Endodermal cell (in vitro differentiated cells): ENCODE results near the gene ACSF2. TPM values are rescaled to one million over a fixed set of nuclear protein-coding genes. Genes with fewer than 3 reads are reported as not detected.

Source experiments
- DNase-seq: peaks from one replicate; pipeline ENCODE4 v3.0.0-alpha.2; 2017
- H3K27ac ChIP-seq: 2 replicates; pipeline ENCODE4 v1.5.1; 2013; ENCODE audit warnings: mild to moderate bottlenecking, low read depth, low read length, moderate library complexity
- H3K27me3 ChIP-seq: 2 replicates; pipeline ENCODE4 v1.6.1; 2013; ENCODE audit warnings: mild to moderate bottlenecking, low read length, moderate library complexity; ENCODE audit not compliant: insufficient read depth, control insufficient read depth, poor library complexity, severe bottlenecking
- H3K36me3 ChIP-seq: 2 replicates; pipeline ENCODE4 v1.7.0; 2013; ENCODE audit warnings: mild to moderate bottlenecking, low read length, moderate library complexity; ENCODE audit not compliant: control insufficient read depth, insufficient read depth
- H3K4me1 ChIP-seq: one replicate; pipeline ENCODE4 v1.7.0; 2013; ENCODE audit warnings: low read length; ENCODE audit not compliant: control insufficient read depth, insufficient read depth
- H3K4me3 ChIP-seq: 2 replicates; pipeline ENCODE4 v1.5.1; 2013; ENCODE audit warnings: mild to moderate bottlenecking, low read length, moderate library complexity
- H3K9ac ChIP-seq: 2 replicates; pipeline ENCODE4 v1.6.1; 2013; ENCODE audit warnings: mild to moderate bottlenecking, low read length, moderate library complexity; ENCODE audit not compliant: poor library complexity, severe bottlenecking; ENCODE audit errors: extremely low read depth
- H3K9me3 ChIP-seq: 2 replicates; pipeline ENCODE4 v1.6.1; 2013; ENCODE audit warnings: mild to moderate bottlenecking, low read length, moderate library complexity; ENCODE audit not compliant: control insufficient read depth
- H3K27ac Mint-ChIP-seq: 2 replicates; pipeline ENCODE4 v1.8.0; 2020; ENCODE audit warnings: mixed read lengths
- H3K27me3 Mint-ChIP-seq: 2 replicates; pipeline ENCODE4 v1.8.0; 2021; ENCODE audit warnings: mild to moderate bottlenecking, mixed read lengths; ENCODE audit not compliant: insufficient read depth
- H3K36me3 Mint-ChIP-seq: 2 replicates; pipeline ENCODE4 v1.8.0; 2020; ENCODE audit warnings: low read depth, mixed read lengths
- H3K4me1 Mint-ChIP-seq: 2 replicates; pipeline ENCODE4 v1.8.0; 2020; ENCODE audit warnings: mixed read lengths
- H3K4me3 Mint-ChIP-seq: 2 replicates; pipeline ENCODE4 v1.8.0; 2020; ENCODE audit warnings: mild to moderate bottlenecking, moderate library complexity, mixed read lengths
- H3K9me3 Mint-ChIP-seq: 2 replicates; pipeline ENCODE4 v1.8.0; 2020; ENCODE audit warnings: mild to moderate bottlenecking, mixed read lengths
- WGBS, 2 experiments: methylation state at CpG; one replicate each; pipeline versions ENCODE4 v1.1.5 to v1.1.7; 2013; ENCODE audit warnings: missing lambda C conversion rate in 2 of 2, mixed read lengths in 1 of 2; ENCODE audit not compliant: insufficient coverage in 1 of 2, insufficient read length in 1 of 2; 5-methylcytosine and 5-hydroxymethylcytosine counted together
- total RNA-seq, 2 donors: library from RNA; stranded (reverse); fragmentation: NEBNext Ultra II Directional in 1 of 2; extraction: Animal tissue kit (Norgen Biotek cat#: 25700) in 1 of 2; gene quantifications; 2 replicates in 1 of 2; 3 replicates in 1 of 2; pipeline ENCODE4 v1.2.1, GENCODE V29; 2021
- TF ChIP-seq, protein P1 (sequence below): fragments of 200-600 bp; sonication (generic); conservative IDR thresholded peaks from 2 replicates; pipeline ENCODE4 v1.5.0; 2021; ENCODE audit warnings: antibody characterized with exemption, mild to moderate bottlenecking

ACSF2 gene
- total RNA-seq, 2 donors from 2014 or later = 61.7 to 76.5 TPM

DNA sequence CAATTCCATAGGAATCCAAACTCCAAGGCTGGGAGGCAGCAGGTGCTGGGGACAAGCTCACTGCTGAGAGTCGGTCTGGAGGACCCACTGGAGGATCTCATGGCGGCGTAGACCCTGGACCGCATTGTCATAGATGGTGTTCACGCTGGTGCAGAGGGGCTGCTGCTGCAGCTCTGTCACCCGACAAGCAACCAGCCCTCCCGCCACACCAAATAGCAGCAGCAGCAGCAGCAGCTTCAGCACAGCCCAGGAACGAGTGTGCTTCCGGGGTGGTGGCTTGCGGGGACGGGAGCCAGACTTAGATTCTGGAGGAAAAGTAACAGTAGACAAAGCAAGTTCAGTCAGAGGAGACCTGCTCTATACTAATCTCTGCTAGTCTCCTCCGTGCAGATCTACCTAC is 43.1 kb upstream of the ACSF2 start:
- Histone ChIP-seq H3K36me3 (peaks cover 88% of the 10 kb centered on the region), H3K9ac (no peak overlapping the region), H3K9me3 (no peaks in the 10 kb centered on the region), H3K4me3 (no peak overlapping the region), H3K27ac (no peak overlapping the region), H3K27me3 (no peaks in the 10 kb centered on the region), H3K4me1 (no peaks in the 10 kb centered on the region)
- 96 to 97% methylated on average over 6 to 12 of the region's 12 CpGs for WGBS, 2 experiments
- Mint-ChIP-seq H3K9me3 (no peaks in the 10 kb centered on the region), H3K4me3 (no peak overlapping the region), H3K27me3 (no peaks in the 10 kb centered on the region), H3K27ac (no peak overlapping the region), H3K4me1 (no peaks in the 10 kb centered on the region), H3K36me3 (peaks cover 62% of the 10 kb centered on the region)
- TF ChIP-seq, protein P1, sequence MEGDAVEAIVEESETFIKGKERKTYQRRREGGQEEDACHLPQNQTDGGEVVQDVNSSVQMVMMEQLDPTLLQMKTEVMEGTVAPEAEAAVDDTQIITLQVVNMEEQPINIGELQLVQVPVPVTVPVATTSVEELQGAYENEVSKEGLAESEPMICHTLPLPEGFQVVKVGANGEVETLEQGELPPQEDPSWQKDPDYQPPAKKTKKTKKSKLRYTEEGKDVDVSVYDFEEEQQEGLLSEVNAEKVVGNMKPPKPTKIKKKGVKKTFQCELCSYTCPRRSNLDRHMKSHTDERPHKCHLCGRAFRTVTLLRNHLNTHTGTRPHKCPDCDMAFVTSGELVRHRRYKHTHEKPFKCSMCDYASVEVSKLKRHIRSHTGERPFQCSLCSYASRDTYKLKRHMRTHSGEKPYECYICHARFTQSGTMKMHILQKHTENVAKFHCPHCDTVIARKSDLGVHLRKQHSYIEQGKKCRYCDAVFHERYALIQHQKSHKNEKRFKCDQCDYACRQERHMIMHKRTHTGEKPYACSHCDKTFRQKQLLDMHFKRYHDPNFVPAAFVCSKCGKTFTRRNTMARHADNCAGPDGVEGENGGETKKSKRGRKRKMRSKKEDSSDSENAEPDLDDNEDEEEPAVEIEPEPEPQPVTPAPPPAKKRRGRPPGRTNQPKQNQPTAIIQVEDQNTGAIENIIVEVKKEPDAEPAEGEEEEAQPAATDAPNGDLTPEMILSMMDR = no peak
- no peak for DNase-seq

DNA sequence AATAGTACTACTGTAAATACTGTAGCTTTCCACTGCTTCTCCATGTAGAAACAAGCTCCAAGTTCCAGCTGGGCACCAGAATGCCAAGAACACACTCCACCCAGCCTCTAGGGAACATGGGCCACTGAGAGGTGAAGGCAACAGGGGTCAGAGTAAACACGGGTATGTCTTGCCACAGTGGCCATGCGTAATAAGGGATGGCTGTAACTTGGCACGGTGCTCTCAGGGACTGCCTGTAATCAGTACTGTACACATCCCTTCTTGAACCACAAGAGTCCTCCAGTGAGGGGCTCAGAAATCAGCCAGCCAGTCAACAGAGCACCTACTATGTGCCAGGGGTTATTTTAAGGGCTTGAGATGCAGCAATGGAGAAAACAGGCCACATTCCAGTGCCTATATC is 39.5 kb upstream of the ACSF2 start:
- peaks cover 76% of the 10 kb centered on the region for H3K36me3 Mint-ChIP-seq
- TF ChIP-seq, protein P1 = no peak
- Histone ChIP-seq H3K9me3 (no peaks in the 10 kb centered on the region), H3K36me3 (peaks cover 99% of the 10 kb centered on the region), H3K27me3 (no peaks in the 10 kb centered on the region), H3K27ac (no peak overlapping the region), H3K4me3 (no peak overlapping the region), H3K9ac (no peak overlapping the region), H3K4me1 (no peaks in the 10 kb centered on the region)
- no peak overlapping the region for H3K27ac Mint-ChIP-seq
- no peak overlapping the region for H3K4me3 Mint-ChIP-seq
- H3K27me3 Mint-ChIP-seq = no peaks in the 10 kb centered on the region
- H3K9me3 Mint-ChIP-seq = no peaks in the 10 kb centered on the region
- 95 to 100% methylated on average over 3 of the region's 3 CpGs for WGBS, 2 experiments
- no peak for DNase-seq
- no peaks in the 10 kb centered on the region for H3K4me1 Mint-ChIP-seq

DNA sequence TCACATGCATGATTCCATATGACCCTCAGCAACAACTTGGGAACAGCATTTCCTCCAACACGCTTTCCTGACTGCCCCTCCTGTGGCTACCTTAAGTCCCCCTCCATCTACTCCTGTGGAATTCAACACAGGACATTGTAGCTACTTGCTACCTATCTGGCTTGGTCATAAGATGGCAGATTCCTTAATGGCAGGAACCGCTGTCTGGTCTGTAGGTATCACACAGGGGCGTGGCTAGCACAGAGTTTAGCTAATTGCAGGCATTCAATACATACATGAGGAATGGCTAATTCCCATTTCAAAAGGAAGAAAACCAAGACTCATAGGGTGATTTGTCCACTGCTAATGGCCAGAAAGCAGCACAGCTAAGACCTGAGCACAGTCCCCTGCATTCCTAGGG is 37.3 kb upstream of the ACSF2 start:
- no peak overlapping the region for H3K27ac Mint-ChIP-seq
- no peak overlapping the region for H3K4me3 Mint-ChIP-seq
- H3K27me3 ChIP-seq = no peaks in the 10 kb centered on the region

More for the DNA sequence above, 37.3 kb upstream of the ACSF2 start:
- no peaks in the 10 kb centered on the region for H3K4me1 Mint-ChIP-seq
- TF ChIP-seq, protein P1 = no peak
- no peaks in the 10 kb centered on the region for H3K27me3 Mint-ChIP-seq
- peaks cover 82% of the 10 kb centered on the region for H3K36me3 Mint-ChIP-seq
- Histone ChIP-seq H3K27ac (no peak overlapping the region), H3K36me3 (peaks cover 99% of the 10 kb centered on the region), H3K9me3 (no peaks in the 10 kb centered on the region), H3K4me1 (no peaks in the 10 kb centered on the region), H3K4me3 (no peak overlapping the region), H3K9ac (no peak overlapping the region)
- DNase-seq = no peak
- H3K9me3 Mint-ChIP-seq = no peaks in the 10 kb centered on the region
- WGBS, 2 experiments = 95 to 100% methylated on average over 3 of the region's 3 CpGs
